ENCODE data around the gene GAREM1. TPM values are rescaled to one million over a fixed set of nuclear protein-coding genes. Genes with fewer than 3 reads are reported as not detected.
"Not testable (repeated sequence)": the region's sequence is repeated elsewhere in the genome, so short reads cannot be mapped to it uniquely, and the experiment has no call there.

GAREM1 gene
- total RNA-seq, 4 donors from 2014 or later = 23.6 to 29.9 (median 29.1) TPM

GRCh38 chr18:32346671-32347070 is 124.0 kb downstream of the GAREM1 start:
- Histone ChIP-seq H3K9me3 (no peaks in the 10 kb centered on the region), H3K27ac (peak overlapping the region in 1 of 4 donors; percentile 25), H3K4me3 (no peak overlapping the region), H3K4me1 (no peaks in the 10 kb centered on the region), H3K36me3 (no peaks in the 10 kb centered on the region), H3K27me3 (no peaks in the 10 kb centered on the region)
- no peak for TF ChIP-seq CTCF (IDR thresholded peaks at IDR 0.05)
- no peak for TF ChIP-seq POLR2A (IDR thresholded peaks at IDR 0.05)
- DNase-seq = no peak

- H3K4me1 ChIP-seq = no peaks in the 10 kb centered on the region
- H3K4me3 ChIP-seq = no peak overlapping the region
- DNase-seq = no peak
- no peaks in the 10 kb centered on the region for H3K36me3 ChIP-seq
- no peaks in the 10 kb centered on the region for H3K9me3 ChIP-seq
- H3K27me3 ChIP-seq = no peaks in the 10 kb centered on the region
- no peak overlapping the region for H3K27ac ChIP-seq
- TF ChIP-seq CTCF (IDR thresholded peaks at IDR 0.05) = no peak
- TF ChIP-seq POLR2A (IDR thresholded peaks at IDR 0.05) = no peak
Observed at GRCh38 chr18:32343634-32344033, 127.0 kb downstream of the GAREM1 start.

GRCh38 chr18:32341112-32341511 is 129.6 kb downstream of the GAREM1 start:
- not testable (repeated sequence) for H3K27me3 ChIP-seq, H3K27ac ChIP-seq

GRCh38 chr18:32339045-32339444 is 131.6 kb downstream of the GAREM1 start:
- no peaks in the 10 kb centered on the region for H3K9me3 ChIP-seq

More at GRCh38 chr18:32341112-32341511, 129.6 kb downstream of the GAREM1 start:
- H3K4me1 ChIP-seq, H3K4me3 ChIP-seq, H3K9me3 ChIP-seq, DNase-seq, H3K36me3 ChIP-seq: not testable (repeated sequence)

GRCh38 chr18:32337821-32338220 is 132.9 kb downstream of the GAREM1 start:
- no peak for DNase-seq
- no peak for TF ChIP-seq CTCF (IDR thresholded peaks at IDR 0.05)
- TF ChIP-seq POLR2A (IDR thresholded peaks at IDR 0.05) = no peak
- H3K27me3 ChIP-seq = no peaks in the 10 kb centered on the region
- no peak overlapping the region for H3K27ac ChIP-seq
- H3K36me3 ChIP-seq = no peaks in the 10 kb centered on the region
- no peaks in the 10 kb centered on the region for H3K4me1 ChIP-seq
- H3K4me3 ChIP-seq = no peak overlapping the region
- no peaks in the 10 kb centered on the region for H3K9me3 ChIP-seq

More at GRCh38 chr18:32339045-32339444, 131.6 kb downstream of the GAREM1 start:
- no peaks in the 10 kb centered on the region for H3K36me3 ChIP-seq
- H3K4me1 ChIP-seq = no peaks in the 10 kb centered on the region
- H3K4me3 ChIP-seq = no peak overlapping the region
- no peak overlapping the region for H3K27ac ChIP-seq
- TF ChIP-seq POLR2A (IDR thresholded peaks at IDR 0.05) (no peak), CTCF (IDR thresholded peaks at IDR 0.05) (no peak)
- no peaks in the 10 kb centered on the region for H3K27me3 ChIP-seq
- no peak for DNase-seq

GRCh38 chr18:32337347-32337746 is 133.3 kb downstream of the GAREM1 start:
- Histone ChIP-seq H3K9me3 (no peaks in the 10 kb centered on the region), H3K36me3 (no peaks in the 10 kb centered on the region), H3K27ac (no peak overlapping the region), H3K4me3 (no peak overlapping the region), H3K27me3 (no peaks in the 10 kb centered on the region), H3K4me1 (no peaks in the 10 kb centered on the region)
- TF ChIP-seq POLR2A (IDR thresholded peaks at IDR 0.05) (no peak), CTCF (IDR thresholded peaks at IDR 0.05) (no peak)
- DNase-seq = no peak

Measured in Peyer's patch (tissue), 4 donors.